Effector CD4-positive, alpha-beta T cell (primary cell): ENCODE results near the gene FAM210A.

Experiments used
- DNase-seq: peaks from one replicate; pipeline ENCODE4 v3.0.0-alpha.2; 2020

FAM210A gene

DNA sequence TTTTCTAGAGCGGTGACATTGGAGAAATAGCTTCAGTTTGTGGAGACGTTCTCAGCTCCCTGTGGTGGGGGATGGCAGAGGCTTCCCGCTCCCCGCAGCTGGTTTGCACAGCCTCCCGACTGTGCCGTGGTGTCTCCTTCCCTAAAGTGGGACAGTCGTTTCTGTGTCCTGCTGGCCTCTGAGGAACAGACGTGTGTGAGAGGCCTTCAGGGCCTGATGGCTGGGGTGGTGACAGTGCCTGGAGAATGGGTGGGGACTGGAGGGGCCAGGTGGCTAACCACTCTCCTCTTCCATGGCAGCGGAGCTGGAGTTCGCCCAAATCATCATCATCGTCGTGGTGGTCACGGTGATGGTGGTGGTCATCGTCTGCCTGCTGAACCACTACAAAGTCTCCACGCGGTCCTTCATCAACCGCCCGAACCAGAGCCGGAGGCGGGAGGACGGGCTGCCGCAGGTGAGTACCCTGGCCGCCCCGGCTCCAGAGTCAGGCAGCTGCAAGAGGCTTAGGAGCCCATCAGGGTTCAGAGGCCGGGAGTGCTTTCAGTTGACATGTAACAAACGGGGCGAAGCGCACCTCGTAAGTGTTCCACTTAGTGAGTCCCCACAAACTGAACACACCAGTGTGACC, 105.4 kb downstream of the FAM210A start:
- DNase-seq = no peak

DNA sequence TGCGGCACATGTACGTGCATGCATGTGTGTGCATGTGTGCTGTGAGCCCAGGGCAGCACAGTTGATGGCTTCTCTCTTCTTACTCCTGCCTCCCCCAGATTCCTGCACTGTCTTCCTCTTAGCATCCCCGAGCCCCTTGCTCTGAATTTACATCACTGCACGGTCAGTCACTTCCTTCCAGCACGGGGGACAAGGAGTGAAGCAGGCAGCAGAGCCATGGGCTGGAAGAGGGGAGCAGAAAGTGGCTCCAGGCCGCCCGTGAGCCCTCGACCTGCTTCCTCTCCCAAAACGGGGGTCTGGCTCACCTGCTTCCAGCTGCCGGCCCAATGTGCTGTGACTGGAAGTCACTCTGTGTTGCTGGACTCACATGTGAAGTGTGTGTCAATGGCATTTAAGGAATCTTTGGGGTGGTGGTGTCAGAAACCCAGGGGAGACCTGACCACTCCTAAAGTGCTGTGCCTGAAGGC, 106.1 kb downstream of the FAM210A start:
- DNase-seq = no peak

DNA sequence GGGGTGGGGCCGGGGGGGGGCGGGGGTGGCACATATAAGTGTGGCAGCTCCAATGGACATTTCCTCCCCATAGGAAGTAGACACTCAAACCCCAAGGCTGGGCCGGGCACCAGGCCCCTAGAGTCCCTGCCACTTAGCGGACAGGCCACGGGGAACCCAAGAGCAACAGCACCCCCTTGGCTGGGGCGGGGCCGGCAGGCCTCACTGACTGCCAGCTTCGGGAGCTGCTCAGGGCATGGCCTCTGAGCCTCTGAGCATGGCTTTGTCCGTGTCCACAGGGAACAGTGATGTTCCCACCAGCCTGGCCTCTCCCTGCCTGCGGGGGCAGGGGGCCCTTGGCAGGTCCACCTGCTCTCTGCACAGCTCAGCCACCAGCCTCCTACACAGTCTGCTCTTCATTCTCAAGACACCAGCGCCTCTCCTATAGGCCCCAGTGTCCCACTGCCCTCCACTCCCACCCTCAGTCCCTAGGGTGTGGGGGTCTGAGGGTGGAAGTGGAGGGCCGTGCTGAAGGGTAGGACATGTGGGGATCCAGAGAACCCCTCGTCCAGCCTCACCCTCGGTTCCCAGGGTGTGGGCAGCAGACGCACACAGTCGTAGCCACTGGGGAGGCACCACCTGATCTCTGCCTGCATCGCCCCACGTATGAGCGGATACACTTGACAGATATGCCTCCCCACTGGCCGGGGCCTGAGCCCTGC, 106.7 kb downstream of the FAM210A start:
- no peak for DNase-seq

DNA sequence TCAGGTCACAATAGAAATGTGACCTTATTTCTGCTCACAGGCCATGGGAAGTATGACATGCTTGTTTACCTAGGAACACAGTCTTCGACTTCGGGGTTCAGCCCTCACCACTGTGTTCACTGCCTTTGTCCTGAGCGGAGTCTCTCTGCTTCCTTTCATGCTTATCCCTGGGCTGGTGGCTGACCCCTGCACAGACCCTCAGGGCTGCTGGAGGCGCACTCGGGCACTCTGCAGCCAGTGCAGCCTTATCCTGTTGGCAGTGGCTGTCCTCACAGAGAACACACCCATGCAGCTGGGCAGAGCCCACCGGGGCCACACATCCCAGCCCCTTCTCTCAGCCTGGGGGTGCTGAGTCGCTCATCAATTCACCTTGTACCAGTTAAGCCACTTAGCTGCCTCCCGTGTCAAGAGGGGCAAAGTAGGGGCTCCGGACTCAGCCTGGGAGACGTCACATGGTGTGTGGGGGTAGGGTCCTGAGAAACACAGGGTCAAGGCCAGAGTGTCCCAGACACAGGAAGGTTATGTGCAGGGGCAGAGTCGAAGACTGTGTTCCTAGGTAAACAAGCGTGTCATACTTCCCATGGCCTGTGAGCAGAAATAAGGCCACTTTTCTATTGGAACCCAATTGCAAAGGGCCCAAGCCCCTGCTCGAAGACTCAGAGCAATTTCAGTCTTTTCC, 107.5 kb downstream of the FAM210A start:
- DNase-seq = no peak

DNA sequence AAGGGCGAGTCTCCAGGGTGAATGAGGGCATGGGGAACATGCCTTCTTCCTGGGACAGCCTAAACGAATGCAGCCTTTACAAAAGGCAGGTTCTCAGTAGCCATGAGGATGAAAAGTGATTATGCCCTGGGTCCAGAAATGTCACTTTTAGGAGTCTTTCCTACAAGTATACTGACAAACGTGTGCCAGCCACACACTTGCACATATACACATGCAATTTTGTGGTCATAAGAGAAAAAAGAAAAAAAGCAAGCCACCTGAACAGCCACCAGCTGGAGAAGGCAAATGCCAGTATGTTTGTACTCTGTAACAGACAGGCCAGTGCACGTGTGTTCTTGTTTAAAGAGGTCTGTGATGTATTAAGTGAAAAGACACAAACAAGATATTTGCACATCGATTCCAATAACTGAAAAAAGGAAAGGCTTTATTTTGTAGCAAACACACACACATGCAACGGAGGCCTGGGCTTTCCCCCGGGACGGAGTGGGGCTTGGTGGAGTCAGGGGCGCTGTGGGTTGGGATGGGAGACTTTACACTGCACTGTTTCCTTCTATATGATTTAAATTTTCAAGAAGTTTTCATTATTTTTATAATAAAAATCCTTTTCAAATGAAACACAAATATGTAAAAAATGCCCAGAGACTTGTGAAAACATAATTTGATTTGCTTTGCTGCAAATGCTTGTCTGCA, 108.4 kb downstream of the FAM210A start:
- DNase-seq = no peak

GRCh38 chr18:13616525-13617035, 109.8 kb downstream of the FAM210A start:
- DNase-seq = no peak

DNA sequence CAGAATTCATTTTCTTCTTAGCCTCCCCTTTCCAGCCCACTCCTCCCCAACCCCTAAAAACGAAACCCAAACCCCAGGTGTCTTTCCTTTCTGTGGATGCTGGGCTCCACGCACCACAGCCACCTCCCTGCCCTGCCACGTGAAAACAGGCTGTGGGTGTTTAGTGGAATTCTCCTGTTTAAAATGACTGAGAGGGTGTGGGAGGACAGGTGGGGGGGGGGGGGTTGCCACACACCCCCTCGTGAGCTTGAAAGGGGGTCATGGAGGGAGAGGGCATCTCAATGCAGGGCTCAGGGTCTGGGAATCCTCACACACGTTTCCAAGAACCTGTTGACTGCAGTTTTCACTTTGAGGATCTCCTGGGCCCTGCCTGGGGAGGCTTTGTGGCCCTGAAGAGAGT, 110.3 kb downstream of the FAM210A start:
- no peak for DNase-seq

GRCh38 chr18:13615432-13615861, 110.9 kb downstream of the FAM210A start:
- no peak for DNase-seq

- DNase-seq = no peak
Measured at GRCh38 chr18:13614641-13615288, 111.6 kb downstream of the FAM210A start.

GRCh38 chr18:13613591-13614501, 112.5 kb downstream of the FAM210A start:
- no peak for DNase-seq
